ENCODE measurements around the gene UBE2R2.

DNA sequence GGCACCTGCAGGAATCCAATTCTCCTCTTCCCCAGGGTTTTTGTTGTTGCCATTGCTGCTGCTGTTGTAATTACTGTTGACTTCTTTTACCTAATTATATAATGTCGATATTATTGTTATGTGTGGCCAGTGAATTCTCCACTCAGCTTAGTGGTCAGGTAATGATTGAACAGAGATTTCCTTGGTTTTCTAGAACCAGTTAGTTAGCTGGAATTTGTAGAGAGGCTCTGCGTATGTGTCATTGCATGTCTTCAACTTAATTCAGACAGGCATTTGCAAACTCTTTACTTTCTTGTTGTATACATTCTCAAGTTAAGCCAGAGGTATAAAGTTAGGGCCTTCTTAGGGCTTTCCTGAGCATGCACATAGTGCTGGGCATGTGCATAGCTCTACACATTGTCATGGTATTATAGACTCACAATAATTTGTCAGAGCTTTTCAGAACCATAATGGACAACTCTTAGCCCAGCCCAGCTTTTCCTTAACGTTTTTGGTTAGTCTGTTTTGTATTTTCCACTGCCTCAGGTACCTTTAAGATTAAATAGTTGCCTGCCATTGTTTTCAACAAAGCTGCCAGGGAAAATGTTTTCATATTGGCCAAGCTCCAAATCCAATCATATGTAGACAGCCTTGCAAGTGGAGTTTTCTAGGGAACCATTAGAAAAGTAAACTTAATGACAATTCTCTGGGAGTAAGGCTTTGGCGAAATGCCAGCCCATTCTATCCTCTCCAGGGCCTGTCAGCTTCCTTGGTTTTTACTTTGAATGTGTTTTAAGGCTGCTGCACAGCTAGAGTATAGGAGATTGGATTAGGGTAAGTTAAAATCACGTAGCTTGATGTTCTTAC is 68.1 kb downstream of the UBE2R2 start:
- TF ChIP-seq CTCF (IDR thresholded peaks at IDR 0.05; ENCODE audit: poor library complexity) = no peak
- TF ChIP-seq EZH2 (IDR thresholded peaks at IDR 0.05; ENCODE audit: borderline replicate concordance) = no peak

Data from hepatocyte (in vitro differentiated cells).